Caco-2 (cell line): ENCODE measurements around the gene PRRC2A. TPM values are rescaled to one million over a fixed set of nuclear protein-coding genes. Genes with fewer than 3 reads are reported as not detected.

Source experiments
- BruUV-seq: library from RNA; stranded (reverse); fragments of 400-500 nt; replicated peaks from 2 replicates; lab custom pipeline; 2021; lab: Mats Ljungman, UMichigan
- CTCF ChIA-PET: fragments of 300-600 bp; sonication (Branson Sonifier 250); formaldehyde crosslinking; loops from one replicate; lab custom pipeline; 2022; ENCODE audit warnings: antibody characterized with exemption; lab: Charles Lee
- POLR2A ChIA-PET: fragments of 300-600 bp; sonication (Branson Sonifier 250); formaldehyde crosslinking; loops from one replicate; lab custom pipeline; 2022; ENCODE audit warnings: antibody characterized with exemption; lab: Charles Lee
- DNase-seq, 2 experiments: peaks; one replicate each; pipeline versions ENCODE4 v3.0.0 to v3.0.0-alpha.2; 2020 to 2022
- H3K27me3 ChIP-seq: replicated peaks from 2 replicates; pipeline ENCODE4 v1.6.0; 2011; ENCODE audit warnings: low read length; ENCODE audit not compliant: control insufficient read depth, insufficient read depth
- H3K36me3 ChIP-seq: 2 replicates; pipeline ENCODE4 v1.5.1; 2011; ENCODE audit warnings: low read length; ENCODE audit not compliant: control insufficient read depth, insufficient read depth
- H3K4me1 ChIP-seq: fragments of 250-450 bp; sonication (Bioruptor Pico); 2 replicates; pipeline ENCODE4 v1.5.1; 2020; ENCODE audit warnings: mild to moderate bottlenecking
- H3K4me3 ChIP-seq: 2 replicates; pipeline ENCODE4 v1.5.1; 2011; ENCODE audit warnings: low read depth, mild to moderate bottlenecking, control low read depth, low read length
- H3K9me3 ChIP-seq: fragments of 250-450 bp; sonication (Bioruptor Pico); 2 replicates; pipeline ENCODE4 v1.5.1; 2020; ENCODE audit warnings: mild to moderate bottlenecking, moderate library complexity
- H3K27ac Mint-ChIP-seq: one replicate; pipeline ENCODE4 v1.8.0; 2022; ENCODE audit warnings: mixed read lengths; ENCODE audit not compliant: unreplicated experiment
- H3K27me3 Mint-ChIP-seq: one replicate; pipeline ENCODE4 v1.8.0; 2022; ENCODE audit warnings: mixed read lengths; ENCODE audit not compliant: insufficient read depth, unreplicated experiment
- H3K36me3 Mint-ChIP-seq: one replicate; pipeline ENCODE4 v1.8.0; 2022; ENCODE audit warnings: mild to moderate bottlenecking, mixed read lengths; ENCODE audit not compliant: insufficient read depth, unreplicated experiment
- H3K4me1 Mint-ChIP-seq: one replicate; pipeline ENCODE4 v1.8.0; 2022; ENCODE audit warnings: low read depth, mixed read lengths; ENCODE audit not compliant: unreplicated experiment
- H3K4me3 Mint-ChIP-seq: one replicate; pipeline ENCODE4 v1.8.0; 2022; ENCODE audit warnings: mild to moderate bottlenecking, moderate library complexity, mixed read lengths; ENCODE audit not compliant: unreplicated experiment
- H3K9me3 Mint-ChIP-seq: one replicate; pipeline ENCODE4 v1.8.0; 2022; ENCODE audit warnings: mixed read lengths; ENCODE audit not compliant: unreplicated experiment
- intact Hi-C: fragments of 100-400 bp; cut with micrococcal nuclease; formaldehyde crosslinking; loops from one replicate; pipeline ENCODE4 v1.10.0; 2022; ENCODE audit not compliant: unreplicated experiment
- total RNA-seq: library from RNA; stranded (reverse); gene quantifications from 2 replicates; pipeline ENCODE4 v1.2.3, GENCODE V29; 2022
- TF ChIP-seq, protein P1 (sequence below), 2 experiments: fragments of 200-600 bp in 1 of 2; IDR thresholded peaks; 1 replicate in 1 of 2; 2 replicates in 1 of 2; pipeline versions ENCODE4 v1.5.1 to v1.8.0; 2011 to 2022; ENCODE audit warnings: antibody characterized with exemption in 1 of 2, control low read depth in 1 of 2, inconsistent platforms in 1 of 2, low read depth in 1 of 2, low read length in 1 of 2, mild to moderate bottlenecking in 1 of 2, moderate library complexity in 1 of 2; ENCODE audit not compliant: insufficient read depth in 1 of 2, severe bottlenecking in 1 of 2, unreplicated experiment in 1 of 2

Gene PRRC2A
- total RNA-seq, 1 experiment from 2014 or later: 222 TPM

DNA sequence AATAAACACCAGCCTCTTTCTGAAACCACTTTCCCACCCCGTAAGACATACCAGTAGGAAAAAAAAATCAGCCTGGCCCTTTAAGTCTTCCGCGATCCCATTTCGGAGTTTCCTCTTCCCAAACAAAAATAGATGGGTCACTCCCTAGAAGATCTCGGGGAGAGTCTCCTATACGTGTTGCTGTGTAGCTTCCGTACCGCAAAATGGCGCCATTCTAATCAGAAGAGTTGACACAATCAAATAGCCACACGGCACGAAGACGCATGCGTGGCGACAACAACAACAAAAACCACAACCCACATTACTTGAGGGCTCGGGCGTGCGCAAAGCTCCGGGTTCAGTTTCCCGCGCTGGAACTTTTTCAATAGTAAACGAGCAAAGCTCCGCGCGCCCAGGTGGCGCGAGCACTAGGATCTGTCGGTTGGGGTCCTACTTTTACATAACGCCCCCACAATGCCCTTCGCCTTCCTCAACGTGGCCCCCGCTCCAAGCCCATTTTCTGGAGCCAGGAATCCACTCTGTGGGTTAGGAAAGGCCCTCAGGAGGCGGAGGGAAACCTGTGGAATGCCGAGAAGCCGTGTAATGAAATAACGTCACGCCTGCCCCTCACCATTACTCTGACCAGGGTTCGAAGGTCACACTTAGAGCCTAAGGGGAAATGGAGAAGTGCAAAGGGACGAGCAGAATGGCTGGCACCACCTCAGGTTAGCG, 44.4 kb downstream of the PRRC2A start, which contains the start of gene GPANK1:
GPANK1 (minus strand) TSS at position 208 of the 711 bp plus-strand sequence. CDS start 519 bp downstream, outside the sequence.
- peaks cover 2% of the 10 kb centered on the region for H3K36me3 ChIP-seq
- H3K4me3 Mint-ChIP-seq: peak within 1 kb of the TSS; percentile 86
- DNase-seq: peak; percentile 79 to 85
- peak within 1 kb of the TSS; percentile 90 for H3K4me3 ChIP-seq
- peaks cover 25% of the 10 kb centered on the region for H3K4me1 Mint-ChIP-seq
- H3K9me3 ChIP-seq: no peaks in the 10 kb centered on the region
- no peaks in the 10 kb centered on the region for H3K9me3 Mint-ChIP-seq
- no peaks in the 10 kb centered on the region for H3K27me3 ChIP-seq
- CTCF ChIA-PET: interaction anchor here (1.0 kb wide), 3 partner anchors 9 to 38 kb away, joined by 3 to 5 read pairs (median 3); partner anchors contain the start of genes ABHD16A, APOM and BAG6
- H3K36me3 Mint-ChIP-seq: peaks cover 95% of the 10 kb centered on the region
- peak within 1 kb of the TSS; percentile 96 for H3K27ac Mint-ChIP-seq
- no peaks in the 10 kb centered on the region for H3K27me3 Mint-ChIP-seq
- peaks cover 17% of the 10 kb centered on the region for H3K4me1 ChIP-seq
- POLR2A ChIA-PET: interaction anchor here (0.5 to 2.0 kb wide), 13 partner anchors 10 to 281 kb away, joined by 3 to 25 read pairs (median 4); partner anchors contain the start of genes APOM, BAG6, CFB and DDX39B
- TF ChIP-seq, protein P1, sequence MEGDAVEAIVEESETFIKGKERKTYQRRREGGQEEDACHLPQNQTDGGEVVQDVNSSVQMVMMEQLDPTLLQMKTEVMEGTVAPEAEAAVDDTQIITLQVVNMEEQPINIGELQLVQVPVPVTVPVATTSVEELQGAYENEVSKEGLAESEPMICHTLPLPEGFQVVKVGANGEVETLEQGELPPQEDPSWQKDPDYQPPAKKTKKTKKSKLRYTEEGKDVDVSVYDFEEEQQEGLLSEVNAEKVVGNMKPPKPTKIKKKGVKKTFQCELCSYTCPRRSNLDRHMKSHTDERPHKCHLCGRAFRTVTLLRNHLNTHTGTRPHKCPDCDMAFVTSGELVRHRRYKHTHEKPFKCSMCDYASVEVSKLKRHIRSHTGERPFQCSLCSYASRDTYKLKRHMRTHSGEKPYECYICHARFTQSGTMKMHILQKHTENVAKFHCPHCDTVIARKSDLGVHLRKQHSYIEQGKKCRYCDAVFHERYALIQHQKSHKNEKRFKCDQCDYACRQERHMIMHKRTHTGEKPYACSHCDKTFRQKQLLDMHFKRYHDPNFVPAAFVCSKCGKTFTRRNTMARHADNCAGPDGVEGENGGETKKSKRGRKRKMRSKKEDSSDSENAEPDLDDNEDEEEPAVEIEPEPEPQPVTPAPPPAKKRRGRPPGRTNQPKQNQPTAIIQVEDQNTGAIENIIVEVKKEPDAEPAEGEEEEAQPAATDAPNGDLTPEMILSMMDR (IDR thresholded peaks at IDR 0.05; ENCODE audit: insufficient read depth in 1 of 2, low read depth in 1 of 2, low read length in 1 of 2, severe bottlenecking in 1 of 2, unreplicated experiment in 1 of 2): no peak
- BruUV-seq: no TSS peak
- intact Hi-C loops: loop anchor here (1.0 to 5.0 kb wide), 5 partner anchors 13 to 162 kb away; partner anchors contain the start of genes ATP6V1G2, BAG6, CLIC1 and HSPA1B

DNA sequence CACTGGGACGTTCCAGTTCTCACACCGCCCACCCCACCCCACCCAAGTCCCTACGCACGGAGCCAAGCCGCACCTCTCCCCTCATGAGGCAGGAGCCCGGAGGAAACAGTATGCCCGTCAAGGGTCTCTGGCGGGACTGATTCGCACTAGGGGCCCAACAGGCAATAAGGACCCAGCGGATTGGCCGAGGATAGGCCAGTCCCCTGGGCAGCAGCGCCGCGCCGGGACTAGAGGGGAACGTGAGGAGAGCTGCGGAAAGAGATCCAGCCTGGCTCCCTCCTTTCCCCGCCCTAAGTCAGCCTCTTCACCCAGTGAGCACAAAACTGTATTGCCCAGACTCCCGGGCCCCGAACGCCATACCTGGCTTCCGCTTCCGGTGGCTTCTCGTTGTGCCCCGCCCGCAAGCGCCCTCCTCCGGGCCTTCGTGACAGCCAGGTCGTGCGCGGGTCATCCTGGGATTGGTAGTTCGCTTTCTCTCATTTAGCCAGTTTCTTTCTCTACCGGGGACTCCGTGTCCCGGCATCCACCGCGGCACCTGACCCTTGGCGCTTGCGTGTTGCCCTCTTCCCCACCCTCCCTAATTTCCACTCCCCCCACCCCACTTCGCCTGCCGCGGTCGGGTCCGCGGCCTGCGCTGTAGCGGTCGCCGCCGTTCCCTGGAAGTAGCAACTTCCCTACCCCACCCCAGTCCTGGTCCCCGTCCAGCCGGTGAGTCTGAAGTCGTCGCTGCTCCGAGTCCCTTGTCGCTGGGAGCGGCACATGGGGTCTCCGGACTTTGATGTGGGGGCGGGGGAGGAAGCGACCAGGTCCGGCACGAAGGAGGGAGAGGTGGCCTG, 45.2 kb downstream of the PRRC2A start, which contains the start of gene CSNK2B:
CSNK2B (plus strand) TSS at position 580 of the 836 bp plus-strand sequence. CDS start 752 bp downstream, outside the sequence.
- H3K4me1 Mint-ChIP-seq: peaks cover 25% of the 10 kb centered on the region
- CTCF ChIA-PET: interaction anchor here (0.9 to 1.0 kb wide), 3 partner anchors 15 to 73 kb away, joined by 3 to 7 read pairs (median 5); partner anchors contain the start of genes ABHD16A and LY6G5C
- H3K27ac Mint-ChIP-seq: peak within 1 kb of the TSS; percentile 96
- TF ChIP-seq, protein P1 (IDR thresholded peaks at IDR 0.05; ENCODE audit: insufficient read depth in 1 of 2, low read depth in 1 of 2, low read length in 1 of 2, severe bottlenecking in 1 of 2, unreplicated experiment in 1 of 2): no peak
- DNase-seq: peak; percentile 97 to 98
- peak within 1 kb of the TSS; percentile 86 for H3K4me3 Mint-ChIP-seq
- H3K4me1 ChIP-seq: peaks cover 17% of the 10 kb centered on the region
- H3K36me3 ChIP-seq: peaks cover 4% of the 10 kb centered on the region
- peak within 1 kb of the TSS; percentile 90 for H3K4me3 ChIP-seq
- no peaks in the 10 kb centered on the region for H3K27me3 ChIP-seq
- H3K36me3 Mint-ChIP-seq: peaks cover 94% of the 10 kb centered on the region
- no TSS peak for BruUV-seq
- no peaks in the 10 kb centered on the region for H3K27me3 Mint-ChIP-seq
- no peaks in the 10 kb centered on the region for H3K9me3 ChIP-seq
- intact Hi-C loops: loop anchor here (1.0 to 5.0 kb wide), 5 partner anchors 13 to 162 kb away; partner anchors contain the start of genes ATP6V1G2, BAG6, CLIC1 and HSPA1B
- H3K9me3 Mint-ChIP-seq: no peaks in the 10 kb centered on the region
- POLR2A ChIA-PET: interaction anchor here (0.6 to 2.0 kb wide), 7 partner anchors 8 to 197 kb away, joined by 4 to 25 read pairs (median 7); partner anchors contain the start of genes APOM, BAG6, HSPA1A and HSPA1B
